ENCODE measurements around the gene ICOS. TPM values are rescaled to one million over a fixed set of nuclear protein-coding genes. Genes with fewer than 3 reads are reported as not detected.

The ICOS gene
- total RNA-seq, 1 donor from 2014 or later: not detected

GRCh38 chr2:203988500-203989260 lies 52.1 kb downstream of the ICOS start:
- TF ChIP-seq, protein P1, sequence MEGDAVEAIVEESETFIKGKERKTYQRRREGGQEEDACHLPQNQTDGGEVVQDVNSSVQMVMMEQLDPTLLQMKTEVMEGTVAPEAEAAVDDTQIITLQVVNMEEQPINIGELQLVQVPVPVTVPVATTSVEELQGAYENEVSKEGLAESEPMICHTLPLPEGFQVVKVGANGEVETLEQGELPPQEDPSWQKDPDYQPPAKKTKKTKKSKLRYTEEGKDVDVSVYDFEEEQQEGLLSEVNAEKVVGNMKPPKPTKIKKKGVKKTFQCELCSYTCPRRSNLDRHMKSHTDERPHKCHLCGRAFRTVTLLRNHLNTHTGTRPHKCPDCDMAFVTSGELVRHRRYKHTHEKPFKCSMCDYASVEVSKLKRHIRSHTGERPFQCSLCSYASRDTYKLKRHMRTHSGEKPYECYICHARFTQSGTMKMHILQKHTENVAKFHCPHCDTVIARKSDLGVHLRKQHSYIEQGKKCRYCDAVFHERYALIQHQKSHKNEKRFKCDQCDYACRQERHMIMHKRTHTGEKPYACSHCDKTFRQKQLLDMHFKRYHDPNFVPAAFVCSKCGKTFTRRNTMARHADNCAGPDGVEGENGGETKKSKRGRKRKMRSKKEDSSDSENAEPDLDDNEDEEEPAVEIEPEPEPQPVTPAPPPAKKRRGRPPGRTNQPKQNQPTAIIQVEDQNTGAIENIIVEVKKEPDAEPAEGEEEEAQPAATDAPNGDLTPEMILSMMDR (IDR thresholded peaks at IDR 0.05; ENCODE audit: unreplicated experiment): no peak
- Mint-ChIP-seq H3K4me1 (ENCODE audit: unreplicated experiment) (peaks cover 3% of the 10 kb centered on the region), H3K4me3 (ENCODE audit: unreplicated experiment) (no peak overlapping the region), H3K27me3 (ENCODE audit: unreplicated experiment) (no peaks in the 10 kb centered on the region), H3K9me3 (ENCODE audit: unreplicated experiment) (no peaks in the 10 kb centered on the region), H3K27ac (ENCODE audit: unreplicated experiment) (no peak overlapping the region), H3K36me3 (ENCODE audit: low read depth, unreplicated experiment) (no peaks in the 10 kb centered on the region)
- no peak for DNase-seq (ENCODE audit: low spot score)

- Mint-ChIP-seq H3K4me1 (ENCODE audit: unreplicated experiment) (peaks cover 3% of the 10 kb centered on the region), H3K27me3 (ENCODE audit: unreplicated experiment) (no peaks in the 10 kb centered on the region), H3K36me3 (ENCODE audit: low read depth, unreplicated experiment) (no peaks in the 10 kb centered on the region), H3K4me3 (ENCODE audit: unreplicated experiment) (no peak overlapping the region), H3K27ac (ENCODE audit: unreplicated experiment) (no peak overlapping the region), H3K9me3 (ENCODE audit: unreplicated experiment) (no peaks in the 10 kb centered on the region)
- TF ChIP-seq, protein P1 (IDR thresholded peaks at IDR 0.05; ENCODE audit: unreplicated experiment): no peak
- no peak for DNase-seq (ENCODE audit: low spot score)
These were observed 53.0 kb downstream of the ICOS start for GRCh38 chr2:203989521-203989920.

GRCh38 chr2:203992509-203992908 lies 55.9 kb downstream of the ICOS start:
- H3K4me1 Mint-ChIP-seq (ENCODE audit: unreplicated experiment): peaks cover 3% of the 10 kb centered on the region
- no peaks in the 10 kb centered on the region for H3K27me3 Mint-ChIP-seq (ENCODE audit: unreplicated experiment)
- H3K36me3 Mint-ChIP-seq (ENCODE audit: low read depth, unreplicated experiment): no peaks in the 10 kb centered on the region
- no peak for DNase-seq (ENCODE audit: low spot score)
- H3K27ac Mint-ChIP-seq (ENCODE audit: unreplicated experiment): no peak overlapping the region
- H3K9me3 Mint-ChIP-seq (ENCODE audit: unreplicated experiment): no peaks in the 10 kb centered on the region
- H3K4me3 Mint-ChIP-seq (ENCODE audit: unreplicated experiment): no peak overlapping the region
- TF ChIP-seq, protein P1 (IDR thresholded peaks at IDR 0.05; ENCODE audit: unreplicated experiment): no peak

GRCh38 chr2:203993011-203993410 lies 56.4 kb downstream of the ICOS start:
- no peak overlapping the region for H3K27ac Mint-ChIP-seq (ENCODE audit: unreplicated experiment)
- H3K27me3 Mint-ChIP-seq (ENCODE audit: unreplicated experiment): no peaks in the 10 kb centered on the region
- no peak for DNase-seq (ENCODE audit: low spot score)
- H3K4me3 Mint-ChIP-seq (ENCODE audit: unreplicated experiment): no peak overlapping the region
- no peaks in the 10 kb centered on the region for H3K36me3 Mint-ChIP-seq (ENCODE audit: low read depth, unreplicated experiment)
- TF ChIP-seq, protein P1 (IDR thresholded peaks at IDR 0.05; ENCODE audit: unreplicated experiment): no peak
- H3K4me1 Mint-ChIP-seq (ENCODE audit: unreplicated experiment): peaks cover 3% of the 10 kb centered on the region
- no peaks in the 10 kb centered on the region for H3K9me3 Mint-ChIP-seq (ENCODE audit: unreplicated experiment)

DNA sequence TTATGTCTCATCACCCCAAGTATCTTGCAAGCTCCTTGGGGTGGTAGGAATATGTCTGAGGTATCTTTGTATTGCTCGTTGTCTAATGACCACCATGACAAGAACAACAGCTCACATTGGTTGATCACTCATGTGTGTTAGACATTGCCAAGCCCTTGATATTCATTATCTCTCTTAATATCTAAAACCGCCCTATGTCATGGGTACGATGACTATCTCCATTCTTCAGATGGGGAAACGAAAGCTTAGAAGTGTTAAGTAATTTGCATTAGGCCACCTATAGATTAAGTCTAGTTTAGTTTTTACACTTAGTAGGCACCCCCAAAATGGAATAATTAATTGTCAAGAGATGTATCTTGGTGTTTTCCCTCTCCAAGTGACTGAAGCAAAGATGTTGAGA lies 57.0 kb downstream of the ICOS start:
- Mint-ChIP-seq H3K27ac (ENCODE audit: unreplicated experiment) (no peak overlapping the region), H3K27me3 (ENCODE audit: unreplicated experiment) (no peaks in the 10 kb centered on the region), H3K4me3 (ENCODE audit: unreplicated experiment) (no peak overlapping the region), H3K36me3 (ENCODE audit: low read depth, unreplicated experiment) (no peaks in the 10 kb centered on the region), H3K4me1 (ENCODE audit: unreplicated experiment) (peaks cover 3% of the 10 kb centered on the region), H3K9me3 (ENCODE audit: unreplicated experiment) (no peaks in the 10 kb centered on the region)
- DNase-seq (ENCODE audit: low spot score): no peak
- TF ChIP-seq, protein P1 (IDR thresholded peaks at IDR 0.05; ENCODE audit: unreplicated experiment): no peak
